Measurements from ENCODE around the gene PON2.

PON2 gene

GRCh38 chr7:95482424-95482823 is 47.6 kb upstream of the PON2 start:
- ChIA-PET CTCF (interaction anchor here (0.8 to 2.2 kb wide), 4 partner anchors 29 to 208 kb away, joined by 3 to 8 read pairs (median 6); no protein-coding TSS in a partner anchor), POLR2A (no interaction called here)
- TF ChIP-seq RBAK (tag by site-specific recombination; IDR thresholded peaks at IDR 0.05) (no peak), ZBTB7A (tag by site-specific recombination; IDR thresholded peaks at IDR 0.05; ENCODE audit: low read depth) (no peak), BCL11B (tag by site-specific recombination; IDR thresholded peaks at IDR 0.05; ENCODE audit: low read depth) (no peak), ZNF558 (tag by site-specific recombination; IDR thresholded peaks at IDR 0.05) (no peak), ZNF654 (tag by site-specific recombination; IDR thresholded peaks at IDR 0.05; ENCODE audit: low read depth) (no peak), ZNF214 (tag by site-specific recombination; IDR thresholded peaks at IDR 0.05; ENCODE audit: borderline replicate concordance) (no peak), ZNF624 (tag by site-specific recombination; IDR thresholded peaks at IDR 0.05) (no peak), ZNF221 (tag by site-specific recombination; IDR thresholded peaks at IDR 0.05; ENCODE audit: borderline replicate concordance) (no peak), ZNF792 (tag by site-specific recombination; IDR thresholded peaks at IDR 0.05) (no peak), ZBTB1 (tag by site-specific recombination; IDR thresholded peaks at IDR 0.05) (no peak)
- no peaks in the 10 kb centered on the region for H3K4me1 ChIP-seq (ENCODE audit: control insufficient read depth, insufficient read depth, low read length)
- no peaks in the 10 kb centered on the region for H3K9me3 ChIP-seq (ENCODE audit: control insufficient read depth, insufficient read depth, low read depth, low read length)
- no peak overlapping the region for H3K27ac ChIP-seq (ENCODE audit: extremely low read depth, low read depth, low read length)
- H3K36me3 ChIP-seq (ENCODE audit: control insufficient read depth in 2 of 2, insufficient read depth in 1 of 2, low read length in 2 of 2) = no peaks in the 10 kb centered on the region
- no peak overlapping the region for H3K4me3 ChIP-seq (ENCODE audit: low read depth, low read length)

- H3K4me3 ChIP-seq (ENCODE audit: low read depth, low read length) = no peak overlapping the region
- H3K36me3 ChIP-seq (ENCODE audit: control insufficient read depth in 2 of 2, insufficient read depth in 1 of 2, low read length in 2 of 2) = no peaks in the 10 kb centered on the region
- no peak overlapping the region for H3K27ac ChIP-seq (ENCODE audit: extremely low read depth, low read depth, low read length)
- no peaks in the 10 kb centered on the region for H3K4me1 ChIP-seq (ENCODE audit: control insufficient read depth, insufficient read depth, low read length)
- H3K9me3 ChIP-seq (ENCODE audit: control insufficient read depth, insufficient read depth, low read depth, low read length) = no peaks in the 10 kb centered on the region
- CTCF ChIA-PET = interaction anchor here (0.6 to 2.2 kb wide), 6 partner anchors 30 to 1032 kb away, joined by 3 to 8 read pairs (median 4); no protein-coding TSS in a partner anchor
- POLR2A ChIA-PET = no interaction called here
- no peak for TF ChIP-seq ZBTB11 (tag by site-specific recombination; conservative IDR thresholded peaks at IDR 0.05; ENCODE audit: low read depth)
- TF ChIP-seq ZNF548 (tag by site-specific recombination; IDR thresholded peaks at IDR 0.05) = no peak
- no peak for TF ChIP-seq ZNF580 (tag by site-specific recombination; IDR thresholded peaks at IDR 0.05)
- no peak for TF ChIP-seq ZNF140 (tag by site-specific recombination; IDR thresholded peaks at IDR 0.05)
- no peak for TF ChIP-seq ZNF701 (tag by site-specific recombination; IDR thresholded peaks at IDR 0.05)
- no peak for TF ChIP-seq ZBTB44 (tag by site-specific recombination; IDR thresholded peaks at IDR 0.05)
- no peak for TF ChIP-seq PRDM6 (tag by site-specific recombination; IDR thresholded peaks at IDR 0.05)
- TF ChIP-seq ZNF558 (tag by site-specific recombination; IDR thresholded peaks at IDR 0.05) = no peak
- no peak for TF ChIP-seq ZNF223 (tag by site-specific recombination; IDR thresholded peaks at IDR 0.05)
- TF ChIP-seq ZNF37A (tag by site-specific recombination; IDR thresholded peaks at IDR 0.05) = no peak
- no peak for TF ChIP-seq ZBTB8A (tag by site-specific recombination; IDR thresholded peaks at IDR 0.05)
- TF ChIP-seq TSHZ1 (tag by site-specific recombination; IDR thresholded peaks at IDR 0.05; ENCODE audit: borderline replicate concordance) = no peak
- TF ChIP-seq BCL6B (tag by site-specific recombination; IDR thresholded peaks at IDR 0.05) = no peak
Measured at GRCh38 chr7:95481271-95482165, 46.7 kb upstream of the PON2 start.
